ENCODE data around the gene LCE3E.

The LCE3E gene

GRCh38 chr1:152565535-152566215 is 905 bp downstream of the LCE3E start (continued):
- TF ChIP-seq ZNF645 (tag by site-specific recombination; IDR thresholded peaks at IDR 0.05) (no peak), ZNF701 (tag by site-specific recombination; IDR thresholded peaks at IDR 0.05) (no peak), EGR2 (tag by site-specific recombination; IDR thresholded peaks at IDR 0.05; ENCODE audit: low read depth) (no peak), ZNF16 (tag by site-specific recombination; IDR thresholded peaks at IDR 0.05; ENCODE audit: low read depth) (no peak), ZNF837 (tag by site-specific recombination; IDR thresholded peaks at IDR 0.05) (no peak), ZSCAN23 (tag by site-specific recombination; IDR thresholded peaks at IDR 0.05) (no peak), ZNF24 (tag by site-specific recombination; IDR thresholded peaks at IDR 0.05) (no peak), ZNF558 (tag by site-specific recombination; IDR thresholded peaks at IDR 0.05) (no peak), SCRT2 (tag by site-specific recombination; IDR thresholded peaks at IDR 0.05) (no peak), ZSCAN30 (tag by site-specific recombination; IDR thresholded peaks at IDR 0.05) (no peak), ZNF660 (tag by site-specific recombination; IDR thresholded peaks at IDR 0.05) (no peak), GLI2 (tag by site-specific recombination; IDR thresholded peaks at IDR 0.05; ENCODE audit: borderline replicate concordance, low read depth) (no peak), ZNF350 (tag by site-specific recombination; IDR thresholded peaks at IDR 0.05) (no peak)

- no peak overlapping the region for H3K27ac ChIP-seq (ENCODE audit: extremely low read depth, low read depth, low read length)
- H3K4me1 ChIP-seq (ENCODE audit: control insufficient read depth, insufficient read depth, low read length) = no peaks in the 10 kb centered on the region
- ChIA-PET CTCF (interaction anchor here (0.5 to 0.7 kb wide), 2 partner anchors 102 to 1232 kb away, joined by 3 read pairs; no protein-coding TSS in a partner anchor), POLR2A (no interaction called here)
- H3K4me3 ChIP-seq (ENCODE audit: low read depth, low read length) = no peak overlapping the region
- no peaks in the 10 kb centered on the region for H3K9me3 ChIP-seq (ENCODE audit: control insufficient read depth, insufficient read depth, low read depth, low read length)
- TF ChIP-seq, protein P1, sequence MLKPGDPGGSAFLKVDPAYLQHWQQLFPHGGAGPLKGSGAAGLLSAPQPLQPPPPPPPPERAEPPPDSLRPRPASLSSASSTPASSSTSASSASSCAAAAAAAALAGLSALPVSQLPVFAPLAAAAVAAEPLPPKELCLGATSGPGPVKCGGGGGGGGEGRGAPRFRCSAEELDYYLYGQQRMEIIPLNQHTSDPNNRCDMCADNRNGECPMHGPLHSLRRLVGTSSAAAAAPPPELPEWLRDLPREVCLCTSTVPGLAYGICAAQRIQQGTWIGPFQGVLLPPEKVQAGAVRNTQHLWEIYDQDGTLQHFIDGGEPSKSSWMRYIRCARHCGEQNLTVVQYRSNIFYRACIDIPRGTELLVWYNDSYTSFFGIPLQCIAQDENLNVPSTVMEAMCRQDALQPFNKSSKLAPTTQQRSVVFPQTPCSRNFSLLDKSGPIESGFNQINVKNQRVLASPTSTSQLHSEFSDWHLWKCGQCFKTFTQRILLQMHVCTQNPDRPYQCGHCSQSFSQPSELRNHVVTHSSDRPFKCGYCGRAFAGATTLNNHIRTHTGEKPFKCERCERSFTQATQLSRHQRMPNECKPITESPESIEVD (tag by site-specific recombination; IDR thresholded peaks at IDR 0.05) = no peak
- TF ChIP-seq OSR2 (tag by site-specific recombination; IDR thresholded peaks at IDR 0.05) (no peak), ZSCAN4 (tag by site-specific recombination; IDR thresholded peaks at IDR 0.05) (no peak), ZNF792 (tag by site-specific recombination; IDR thresholded peaks at IDR 0.05) (no peak), ZBTB20 (tag by site-specific recombination; IDR thresholded peaks at IDR 0.05) (no peak), ZFP69B (tag by site-specific recombination; IDR thresholded peaks at IDR 0.05) (no peak), ZNF830 (tag by site-specific recombination; IDR thresholded peaks at IDR 0.05; ENCODE audit: low read depth) (no peak), PRDM4 (tag by site-specific recombination; IDR thresholded peaks at IDR 0.05) (no peak), ZNF510 (tag by site-specific recombination; IDR thresholded peaks at IDR 0.05; ENCODE audit: insufficient replicate concordance) (no peak), ZSCAN5A (tag by site-specific recombination; IDR thresholded peaks at IDR 0.05) (no peak), ZNF37A (tag by site-specific recombination; IDR thresholded peaks at IDR 0.05) (no peak), HOXD13 (CRISPR knock-in tag; IDR thresholded peaks at IDR 0.05; ENCODE audit: borderline replicate concordance) (no peak), ZNF544 (tag by site-specific recombination; IDR thresholded peaks at IDR 0.05) (no peak), ZNF473 (tag by site-specific recombination; IDR thresholded peaks at IDR 0.05) (no peak)
- H3K36me3 ChIP-seq (ENCODE audit: control insufficient read depth in 2 of 2, insufficient read depth in 1 of 2, low read length in 2 of 2) = no peaks in the 10 kb centered on the region
These were observed 1.5 kb downstream of the LCE3E start for GRCh38 chr1:152565115-152565514.

All from HEK293 (cell line).